GM23338 (cell line): ENCODE data around the gene FOXB2. TPM values are rescaled to one million over a fixed set of nuclear protein-coding genes. Genes with fewer than 3 reads are reported as not detected.

Experiments used
- ATAC-seq: fragments of 200-7000 bp; cut with Tn5 transposase; 3 replicates; pipeline ENCODE4 v1.9.1; 2020
- DNase-seq: peaks from one replicate; pipeline ENCODE4 v3.0.0-alpha.2; 2015; ENCODE audit warnings: low spot score
- H2AFZ ChIP-seq: fragments of 200-600 bp; sonication (generic); 2 replicates; pipeline ENCODE4 v1.8.0; 2016; ENCODE audit warnings: antibody characterized with exemption, mild to moderate bottlenecking, moderate library complexity
- H3F3A ChIP-seq: fragments of 200-600 bp; sonication (generic); replicated peaks from 2 replicates; pipeline ENCODE4 v1.8.0; 2017; ENCODE audit warnings: antibody characterized with exemption, mixed run types, low read depth
- H3K27ac ChIP-seq: fragments of 200-600 bp; sonication (generic); 2 replicates; pipeline ENCODE4 v1.6.1; 2016; ENCODE audit warnings: low read depth
- H3K27me3 ChIP-seq: fragments of 200-600 bp; sonication (generic); 2 replicates; pipeline ENCODE4 v1.8.0; 2016; ENCODE audit warnings: mild to moderate bottlenecking, mixed run types, moderate library complexity; ENCODE audit not compliant: insufficient read depth
- H3K36me3 ChIP-seq: fragments of 200-600 bp; sonication (generic); 2 replicates; pipeline ENCODE4 v1.8.0; 2016; ENCODE audit warnings: mild to moderate bottlenecking; ENCODE audit not compliant: insufficient read depth
- H3K4me1 ChIP-seq: fragments of 200-600 bp; sonication (generic); 2 replicates; pipeline ENCODE4 v1.8.0; 2016; ENCODE audit warnings: mild to moderate bottlenecking, moderate library complexity; ENCODE audit not compliant: insufficient read depth
- H3K4me2 ChIP-seq: fragments of 200-600 bp; sonication (generic); 2 replicates; pipeline ENCODE4 v1.7.1; 2017; ENCODE audit warnings: mixed run types
- H3K4me3 ChIP-seq: fragments of 200-600 bp; sonication (generic); 2 replicates; pipeline ENCODE4 v1.6.1; 2016; ENCODE audit warnings: mixed run types
- H3K79me2 ChIP-seq: fragments of 200-600 bp; sonication (generic); replicated peaks from 2 replicates; pipeline ENCODE4 v1.8.0; 2017; ENCODE audit warnings: mild to moderate bottlenecking; ENCODE audit not compliant: insufficient read depth
- H3K9me2 ChIP-seq: fragments of 200-600 bp; sonication (generic); 2 replicates; pipeline ENCODE4 v1.8.0; 2017; ENCODE audit not compliant: insufficient read depth
- H4K20me1 ChIP-seq: fragments of 200-600 bp; sonication (generic); replicated peaks from 2 replicates; pipeline ENCODE4 v1.8.0; 2017; ENCODE audit warnings: mild to moderate bottlenecking; ENCODE audit not compliant: insufficient read depth
- H3K27ac Mint-ChIP-seq: 2 replicates; pipeline ENCODE4 v1.8.0; 2020; ENCODE audit warnings: inconsistent platforms, mild to moderate bottlenecking, moderate library complexity, mixed read lengths
- H3K27me3 Mint-ChIP-seq: 3 replicates; pipeline ENCODE4 v1.8.0; 2022; ENCODE audit warnings: low read depth, mild to moderate bottlenecking, moderate library complexity, mixed read lengths, inconsistent platforms; ENCODE audit not compliant: insufficient read depth, poor library complexity
- H3K36me3 Mint-ChIP-seq: 3 replicates; pipeline ENCODE4 v1.8.0; 2021; ENCODE audit warnings: low read depth, mild to moderate bottlenecking, inconsistent platforms, moderate library complexity, mixed read lengths
- H3K4me1 Mint-ChIP-seq: 3 replicates; pipeline ENCODE4 v1.8.0; 2020; ENCODE audit warnings: mild to moderate bottlenecking, inconsistent platforms, mixed read lengths
- H3K4me3 Mint-ChIP-seq: 3 replicates; pipeline ENCODE4 v1.8.0; 2021; ENCODE audit warnings: moderate library complexity, mild to moderate bottlenecking, inconsistent platforms, mixed read lengths
- H3K9me3 Mint-ChIP-seq: 3 replicates; pipeline ENCODE4 v1.8.0; 2020; ENCODE audit warnings: moderate library complexity, mild to moderate bottlenecking, inconsistent platforms, mixed read lengths
- CREB1 ChIP-seq: fragments of 250-450 bp; sonication (Bioruptor Pico); IDR thresholded peaks from 2 replicates; pipeline ENCODE4 v1.5.0; 2020; ENCODE audit warnings: low read depth, mild to moderate bottlenecking, moderate library complexity
- CTCF ChIP-seq, 2 experiments: fragments of 200-600 bp in 1 of 2; sonication (generic) in 1 of 2; conservative IDR thresholded peaks; 2 replicates each; pipeline versions ENCODE4 v1.5.1 to v1.6.1; 2016 to 2017; ENCODE audit warnings: antibody characterized with exemption in 2 of 2, low read depth in 2 of 2, mild to moderate bottlenecking in 2 of 2, moderate library complexity in 1 of 2
- ETS1 ChIP-seq: IDR thresholded peaks from 2 replicates; pipeline ENCODE4 v1.6.1; 2016; ENCODE audit warnings: antibody characterized with exemption
- EZH2 ChIP-seq: fragments of 200-600 bp; sonication (generic); IDR thresholded peaks from one replicate; pipeline ENCODE4 v1.8.0; 2017; ENCODE audit warnings: antibody characterized with exemption, mild to moderate bottlenecking, low read depth; ENCODE audit not compliant: unreplicated experiment
- EZH2phosphoT487 ChIP-seq: fragments of 200-600 bp; sonication (generic); IDR thresholded peaks from one replicate; pipeline ENCODE4 v1.8.1; 2018; ENCODE audit warnings: antibody characterized with exemption; ENCODE audit not compliant: unreplicated experiment
- JUNB ChIP-seq: IDR thresholded peaks from one replicate; pipeline ENCODE4 v1.6.1; 2016; ENCODE audit warnings: antibody characterized with exemption; ENCODE audit not compliant: unreplicated experiment
- NANOG ChIP-seq: IDR thresholded peaks from 2 replicates; pipeline ENCODE4 v1.6.1; 2016; ENCODE audit warnings: antibody characterized with exemption, borderline replicate concordance
- POLR2AphosphoS5 ChIP-seq: IDR thresholded peaks from 2 replicates; pipeline ENCODE4 v1.6.1; 2016; ENCODE audit warnings: antibody characterized with exemption, low read depth
- ZNF331 ChIP-seq: fragments of 250-450 bp; sonication (Bioruptor Pico); IDR thresholded peaks from 2 replicates; pipeline ENCODE4 v1.5.0; 2020; ENCODE audit warnings: low read depth, mild to moderate bottlenecking, moderate library complexity
- polyA plus RNA-seq: library from polyadenylated mRNA; unstranded; fragments of >200 nt; fragmentation: Nextera tagmentation; extraction: Ambion mirVana; gene quantifications from 2 replicates; pipeline ENCODE4 v1.2.1, GENCODE V29; 2016
- total RNA-seq: library from RNA; depleted of rRNA; stranded (reverse); fragments of >200 nt; shearing (Covaris generic); gene quantifications from 2 replicates; pipeline ENCODE4 v1.2.3, GENCODE V29; 2014
- TF ChIP-seq, protein P1 (sequence below): IDR thresholded peaks from one replicate; pipeline ENCODE4 v1.6.1; 2018; ENCODE audit warnings: antibody characterized with exemption; ENCODE audit not compliant: unreplicated experiment

Gene FOXB2
- total and polyA plus RNA-seq, 2 experiments from 2014 or later, result not detected

DNA sequence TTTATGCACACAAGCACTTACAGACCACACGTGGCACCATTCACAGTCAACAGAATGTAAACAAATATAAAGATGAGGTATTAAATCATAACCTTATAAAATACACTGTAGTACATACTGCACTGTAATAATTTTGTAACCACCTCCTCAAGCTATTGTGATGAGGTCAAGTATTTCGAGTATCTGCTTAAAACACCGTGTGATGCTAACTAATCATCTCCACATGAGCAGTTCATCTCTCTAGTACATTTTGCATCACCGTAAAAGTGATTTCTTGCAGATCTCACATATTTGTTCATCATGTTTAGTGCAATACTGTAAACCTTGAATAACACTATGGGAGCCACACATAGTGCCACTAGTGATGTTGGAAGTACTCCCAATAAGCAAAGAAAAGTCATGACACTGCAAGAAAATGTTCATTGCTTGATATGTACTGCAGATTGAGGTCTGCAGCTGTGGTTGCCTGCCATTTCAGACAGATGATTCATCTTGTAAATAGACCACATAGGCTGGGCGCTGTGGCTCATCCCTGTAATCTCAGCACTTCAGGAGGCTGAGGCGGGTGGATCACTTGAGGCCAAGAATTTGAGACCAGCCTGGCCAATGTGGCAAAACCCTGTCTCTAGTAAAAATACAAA is 44.3 kb downstream of the FOXB2 start:
- Mint-ChIP-seq H3K9me3 (peaks cover 27% of the 10 kb centered on the region), H3K27ac (no peak overlapping the region), H3K36me3 (peaks cover 17% of the 10 kb centered on the region), H3K4me1 (no peaks in the 10 kb centered on the region), H3K27me3 (no peaks in the 10 kb centered on the region), H3K4me3 (no peak overlapping the region)
- no peak for DNase-seq
- H3K4me1 ChIP-seq, result no peaks in the 10 kb centered on the region
- no peak for TF ChIP-seq NANOG
- TF ChIP-seq ZNF331 (CRISPR knock-in tag), result no peak
- TF ChIP-seq POLR2AphosphoS5, result no peak
- no peak for TF ChIP-seq JUNB
- TF ChIP-seq, protein P1, sequence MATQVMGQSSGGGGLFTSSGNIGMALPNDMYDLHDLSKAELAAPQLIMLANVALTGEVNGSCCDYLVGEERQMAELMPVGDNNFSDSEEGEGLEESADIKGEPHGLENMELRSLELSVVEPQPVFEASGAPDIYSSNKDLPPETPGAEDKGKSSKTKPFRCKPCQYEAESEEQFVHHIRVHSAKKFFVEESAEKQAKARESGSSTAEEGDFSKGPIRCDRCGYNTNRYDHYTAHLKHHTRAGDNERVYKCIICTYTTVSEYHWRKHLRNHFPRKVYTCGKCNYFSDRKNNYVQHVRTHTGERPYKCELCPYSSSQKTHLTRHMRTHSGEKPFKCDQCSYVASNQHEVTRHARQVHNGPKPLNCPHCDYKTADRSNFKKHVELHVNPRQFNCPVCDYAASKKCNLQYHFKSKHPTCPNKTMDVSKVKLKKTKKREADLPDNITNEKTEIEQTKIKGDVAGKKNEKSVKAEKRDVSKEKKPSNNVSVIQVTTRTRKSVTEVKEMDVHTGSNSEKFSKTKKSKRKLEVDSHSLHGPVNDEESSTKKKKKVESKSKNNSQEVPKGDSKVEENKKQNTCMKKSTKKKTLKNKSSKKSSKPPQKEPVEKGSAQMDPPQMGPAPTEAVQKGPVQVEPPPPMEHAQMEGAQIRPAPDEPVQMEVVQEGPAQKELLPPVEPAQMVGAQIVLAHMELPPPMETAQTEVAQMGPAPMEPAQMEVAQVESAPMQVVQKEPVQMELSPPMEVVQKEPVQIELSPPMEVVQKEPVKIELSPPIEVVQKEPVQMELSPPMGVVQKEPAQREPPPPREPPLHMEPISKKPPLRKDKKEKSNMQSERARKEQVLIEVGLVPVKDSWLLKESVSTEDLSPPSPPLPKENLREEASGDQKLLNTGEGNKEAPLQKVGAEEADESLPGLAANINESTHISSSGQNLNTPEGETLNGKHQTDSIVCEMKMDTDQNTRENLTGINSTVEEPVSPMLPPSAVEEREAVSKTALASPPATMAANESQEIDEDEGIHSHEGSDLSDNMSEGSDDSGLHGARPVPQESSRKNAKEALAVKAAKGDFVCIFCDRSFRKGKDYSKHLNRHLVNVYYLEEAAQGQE, result no peak
- TF ChIP-seq EZH2phosphoT487, result no peak
- TF ChIP-seq CREB1 (CRISPR knock-in tag), result no peak
- TF ChIP-seq ETS1, result no peak
- no peak for TF ChIP-seq EZH2
- no peak for TF ChIP-seq CTCF (conservative IDR thresholded peaks at IDR 0.05; ENCODE audit: low read depth in 2 of 2)
- H3K9me2 ChIP-seq, result 0 out of 2 replicates have a peak, but pooled peaks cover 3% of the 10 kb centered on the region
- no peak for ATAC-seq
- H3K4me2 ChIP-seq, result no peak overlapping the region
- H3K79me2 ChIP-seq, result no peaks in the 10 kb centered on the region
- no peak overlapping the region for H3K27ac ChIP-seq
- no peaks in the 10 kb centered on the region for H4K20me1 ChIP-seq
- no peak overlapping the region for H3K4me3 ChIP-seq
- H2AFZ ChIP-seq, result no peak overlapping the region
- H3F3A ChIP-seq, result no peaks in the 10 kb centered on the region
- H3K36me3 ChIP-seq, result no peaks in the 10 kb centered on the region
- H3K27me3 ChIP-seq, result no peaks in the 10 kb centered on the region
